ENCODE data around the gene CACHD1. TPM values are rescaled to one million over a fixed set of nuclear protein-coding genes. Genes with fewer than 3 reads are reported as not detected.

Gene CACHD1
- under 1 TPM; 0.27 to 0.33 TPM for total RNA-seq

- ChIA-PET CTCF (no interaction called here), POLR2A (no interaction called here)
- peak; percentile 77 for DNase-seq
- Mint-ChIP-seq H3K27me3 (peaks cover 52% of the 10 kb centered on the region), H3K4me3 (peak within 1 kb of the TSS; percentile 68), H3K9me3 (no peaks in the 10 kb centered on the region), H3K27ac (no peak within 1 kb of the TSS), H3K4me1 (ENCODE audit: low read depth) (peaks cover 12% of the 10 kb centered on the region), H3K36me3 (no peaks in the 10 kb centered on the region)
- intact Hi-C loops (cut with micrococcal nuclease) = loop anchor here (5.0 to 10.0 kb wide), 5 partner anchors 37 to 357 kb away; no protein-coding TSS in a partner anchor
These were observed at the start of gene CACHD1 for GRCh38 chr1:64469977-64470664. Gene CACHD1, plus strand, starts transcription at chr1:64470129. Its CDS starts 616 bp downstream, at chr1:64470745.

- intact Hi-C loops (cut with micrococcal nuclease) = no loop called here
- no peaks in the 10 kb centered on the region for H3K9me3 Mint-ChIP-seq
- no peak for DNase-seq
- no peak overlapping the region for H3K4me3 Mint-ChIP-seq
- no peak overlapping the region for H3K27ac Mint-ChIP-seq
- H3K4me1 Mint-ChIP-seq (ENCODE audit: low read depth) = no peaks in the 10 kb centered on the region
- H3K36me3 Mint-ChIP-seq = no peaks in the 10 kb centered on the region
- POLR2A ChIA-PET = no interaction called here
- CTCF ChIA-PET = no interaction called here
- H3K27me3 Mint-ChIP-seq = peaks cover 2% of the 10 kb centered on the region
These were observed 48.6 kb upstream of the CACHD1 start for GRCh38 chr1:64421377-64421776.

GRCh38 chr1:64423526-64423925 lies 46.4 kb upstream of the CACHD1 start:
- H3K9me3 Mint-ChIP-seq = no peaks in the 10 kb centered on the region
- no peaks in the 10 kb centered on the region for H3K4me1 Mint-ChIP-seq (ENCODE audit: low read depth)
- CTCF ChIA-PET = no interaction called here

GRCh38 chr1:64424412-64424811 lies 45.5 kb upstream of the CACHD1 start:
- no peak for DNase-seq
- no peaks in the 10 kb centered on the region for H3K9me3 Mint-ChIP-seq
- POLR2A ChIA-PET = no interaction called here
- no peak overlapping the region for H3K4me3 Mint-ChIP-seq
- no peak overlapping the region for H3K27ac Mint-ChIP-seq
- H3K36me3 Mint-ChIP-seq = no peaks in the 10 kb centered on the region
- H3K4me1 Mint-ChIP-seq (ENCODE audit: low read depth) = no peaks in the 10 kb centered on the region
- H3K27me3 Mint-ChIP-seq = no peaks in the 10 kb centered on the region
- intact Hi-C loops (cut with micrococcal nuclease) = no loop called here
- CTCF ChIA-PET = interaction anchor here (0.7 kb wide), 1 partner anchor 198 kb away, joined by 4 read pairs; no protein-coding TSS in a partner anchor

More at GRCh38 chr1:64423526-64423925, 46.4 kb upstream of the CACHD1 start:
- Mint-ChIP-seq H3K27ac (no peak overlapping the region), H3K27me3 (peaks cover 2% of the 10 kb centered on the region), H3K4me3 (no peak overlapping the region), H3K36me3 (no peaks in the 10 kb centered on the region)
- no peak for DNase-seq
- POLR2A ChIA-PET = no interaction called here
- intact Hi-C loops (cut with micrococcal nuclease) = no loop called here

GRCh38 chr1:64425521-64425920 lies 44.4 kb upstream of the CACHD1 start:
- no peaks in the 10 kb centered on the region for H3K27me3 Mint-ChIP-seq
- no peak for DNase-seq
- H3K9me3 Mint-ChIP-seq = no peaks in the 10 kb centered on the region
- POLR2A ChIA-PET = no interaction called here
- no peak overlapping the region for H3K27ac Mint-ChIP-seq
- no peaks in the 10 kb centered on the region for H3K4me1 Mint-ChIP-seq (ENCODE audit: low read depth)
- intact Hi-C loops (cut with micrococcal nuclease) = no loop called here
- H3K36me3 Mint-ChIP-seq = no peaks in the 10 kb centered on the region
- no peak overlapping the region for H3K4me3 Mint-ChIP-seq
- CTCF ChIA-PET = no interaction called here

- no peaks in the 10 kb centered on the region for H3K9me3 Mint-ChIP-seq
- H3K36me3 Mint-ChIP-seq = no peaks in the 10 kb centered on the region
- no peak overlapping the region for H3K27ac Mint-ChIP-seq
- intact Hi-C loops (cut with micrococcal nuclease) = no loop called here
- POLR2A ChIA-PET = no interaction called here
- H3K27me3 Mint-ChIP-seq = no peaks in the 10 kb centered on the region
- H3K4me1 Mint-ChIP-seq (ENCODE audit: low read depth) = no peaks in the 10 kb centered on the region
- no peak overlapping the region for H3K4me3 Mint-ChIP-seq
- CTCF ChIA-PET = no interaction called here
- no peak for DNase-seq
These were observed 43.2 kb upstream of the CACHD1 start for GRCh38 chr1:64426681-64427080.

- no peaks in the 10 kb centered on the region for H3K9me3 Mint-ChIP-seq
- no peak overlapping the region for H3K4me3 Mint-ChIP-seq
- CTCF ChIA-PET = no interaction called here
- H3K27me3 Mint-ChIP-seq = no peaks in the 10 kb centered on the region
- POLR2A ChIA-PET = no interaction called here
- DNase-seq = no peak
- intact Hi-C loops (cut with micrococcal nuclease) = no loop called here
- H3K4me1 Mint-ChIP-seq (ENCODE audit: low read depth) = no peaks in the 10 kb centered on the region
- no peak overlapping the region for H3K27ac Mint-ChIP-seq
- no peaks in the 10 kb centered on the region for H3K36me3 Mint-ChIP-seq
These were observed 42.0 kb upstream of the CACHD1 start for GRCh38 chr1:64427879-64428278.

- H3K27ac Mint-ChIP-seq = no peak overlapping the region
- no peaks in the 10 kb centered on the region for H3K27me3 Mint-ChIP-seq
- CTCF ChIA-PET = no interaction called here
- POLR2A ChIA-PET = no interaction called here
- intact Hi-C loops (cut with micrococcal nuclease) = no loop called here
- no peak overlapping the region for H3K4me3 Mint-ChIP-seq
- no peak for DNase-seq
- no peaks in the 10 kb centered on the region for H3K4me1 Mint-ChIP-seq (ENCODE audit: low read depth)
- no peaks in the 10 kb centered on the region for H3K9me3 Mint-ChIP-seq
- H3K36me3 Mint-ChIP-seq = no peaks in the 10 kb centered on the region
These were observed 36.6 kb upstream of the CACHD1 start for GRCh38 chr1:64433308-64433707.

GRCh38 chr1:64433747-64434146 lies 36.2 kb upstream of the CACHD1 start:
- no peaks in the 10 kb centered on the region for H3K27me3 Mint-ChIP-seq
- DNase-seq = no peak
- H3K9me3 Mint-ChIP-seq = no peaks in the 10 kb centered on the region
- CTCF ChIA-PET = no interaction called here
- intact Hi-C loops (cut with micrococcal nuclease) = no loop called here
- no peak overlapping the region for H3K27ac Mint-ChIP-seq
- H3K4me3 Mint-ChIP-seq = no peak overlapping the region
- H3K4me1 Mint-ChIP-seq (ENCODE audit: low read depth) = no peaks in the 10 kb centered on the region
- no peaks in the 10 kb centered on the region for H3K36me3 Mint-ChIP-seq
- POLR2A ChIA-PET = no interaction called here

GRCh38 chr1:64435000-64435399 lies 34.9 kb upstream of the CACHD1 start:
- Mint-ChIP-seq H3K4me1 (ENCODE audit: low read depth) (no peaks in the 10 kb centered on the region), H3K27me3 (no peaks in the 10 kb centered on the region), H3K9me3 (no peaks in the 10 kb centered on the region), H3K27ac (no peak overlapping the region), H3K36me3 (no peaks in the 10 kb centered on the region), H3K4me3 (no peak overlapping the region)
- POLR2A ChIA-PET = no interaction called here
- CTCF ChIA-PET = no interaction called here
- DNase-seq = no peak
- intact Hi-C loops (cut with micrococcal nuclease) = no loop called here

- no peaks in the 10 kb centered on the region for H3K36me3 Mint-ChIP-seq
- CTCF ChIA-PET = no interaction called here
These were observed 32.5 kb upstream of the CACHD1 start for GRCh38 chr1:64437453-64437852.

GRCh38 chr1:64440183-64440826 lies 29.6 kb upstream of the CACHD1 start:
- POLR2A ChIA-PET = no interaction called here
- no peaks in the 10 kb centered on the region for H3K4me1 Mint-ChIP-seq (ENCODE audit: low read depth)
- no peaks in the 10 kb centered on the region for H3K36me3 Mint-ChIP-seq

More at GRCh38 chr1:64437453-64437852, 32.5 kb upstream of the CACHD1 start:
- intact Hi-C loops (cut with micrococcal nuclease) = no loop called here
- no peaks in the 10 kb centered on the region for H3K9me3 Mint-ChIP-seq
- no peaks in the 10 kb centered on the region for H3K27me3 Mint-ChIP-seq
- H3K4me3 Mint-ChIP-seq = no peak overlapping the region
- DNase-seq = no peak
- POLR2A ChIA-PET = no interaction called here
- no peaks in the 10 kb centered on the region for H3K4me1 Mint-ChIP-seq (ENCODE audit: low read depth)
- H3K27ac Mint-ChIP-seq = no peak overlapping the region

GRCh38 chr1:64451440-64451839 lies 18.5 kb upstream of the CACHD1 start:
- Mint-ChIP-seq H3K27ac (no peak overlapping the region), H3K9me3 (no peaks in the 10 kb centered on the region), H3K4me1 (ENCODE audit: low read depth) (no peaks in the 10 kb centered on the region), H3K36me3 (no peaks in the 10 kb centered on the region), H3K27me3 (peaks cover 11% of the 10 kb centered on the region), H3K4me3 (no peak overlapping the region)
- DNase-seq = no peak
- CTCF ChIA-PET = no interaction called here
- POLR2A ChIA-PET = no interaction called here
- intact Hi-C loops (cut with micrococcal nuclease) = no loop called here

More at GRCh38 chr1:64440183-64440826, 29.6 kb upstream of the CACHD1 start:
- intact Hi-C loops (cut with micrococcal nuclease) = no loop called here
- H3K27me3 Mint-ChIP-seq = peaks cover 5% of the 10 kb centered on the region
- no peak for DNase-seq
- CTCF ChIA-PET = no interaction called here
- H3K4me3 Mint-ChIP-seq = no peak overlapping the region
- H3K27ac Mint-ChIP-seq = no peak overlapping the region
- H3K9me3 Mint-ChIP-seq = no peaks in the 10 kb centered on the region
